Mammary epithelial cell (primary cell): ENCODE data around the gene RGCC.

Source experiments
- CTCF ChIP-seq, 2 donors: IDR thresholded peaks in 1 of 2; conservative IDR thresholded peaks in 1 of 2; 2 replicates each; pipeline ENCODE4 v1.5.1; 2011 to 2012; ENCODE audit warnings: inconsistent platforms in 2 of 2, low read length in 2 of 2, mild to moderate bottlenecking in 2 of 2, control low read depth in 1 of 2, low read depth in 1 of 2; ENCODE audit not compliant: insufficient read depth in 1 of 2; ENCODE audit errors: extremely low read depth in 1 of 2
- EZH2 ChIP-seq: IDR thresholded peaks from 2 replicates; pipeline ENCODE4 v1.6.1; 2012; ENCODE audit warnings: low read length, inconsistent platforms, borderline replicate concordance

- no peak for TF ChIP-seq CTCF (conservative IDR thresholded peaks at IDR 0.05 in 1 of 2, IDR thresholded peaks at IDR 0.05 in 1 of 2; ENCODE audit: extremely low read depth in 1 of 2, insufficient read depth in 1 of 2, low read depth in 1 of 2, low read length in 2 of 2)
- TF ChIP-seq EZH2, result no peak
These were observed 13.4 kb upstream of the RGCC start for GRCh38 chr13:41443969-41444368.
